RPMI7951 (cell line): ENCODE measurements around the gene PUS10. TPM values are rescaled to one million over a fixed set of nuclear protein-coding genes. Genes with fewer than 3 reads are reported as not detected.
"Not testable (repeated sequence)": the region's sequence is repeated elsewhere in the genome, so short reads cannot be mapped to it uniquely, and the experiment has no call there.

Source experiments
- DNase-seq: peaks from one replicate; pipeline ENCODE4 v3.0.0-alpha.2; 2012; ENCODE audit warnings: low read depth
- total RNA-seq: library from RNA; depleted of rRNA; stranded (reverse); fragments of >200 nt; shearing (Covaris generic); gene quantifications from 2 replicates; pipeline ENCODE4 v1.2.3, GENCODE V29; 2014

Gene PUS10
- total RNA-seq, 1 experiment from 2014 or later = 10.0 TPM

GRCh38 chr2:61013382-61013781 is 4.7 kb downstream of the PUS10 start:
- no peak for DNase-seq

GRCh38 chr2:61012303-61012702 is 5.8 kb downstream of the PUS10 start:
- peak; percentile 82 for DNase-seq

- peak; percentile 22 for DNase-seq
Observed at GRCh38 chr2:61011678-61012077, 6.4 kb downstream of the PUS10 start.

- DNase-seq = no peak
Observed at GRCh38 chr2:61009355-61009754, 8.7 kb downstream of the PUS10 start.

GRCh38 chr2:61006486-61007105 is 11.5 kb downstream of the PUS10 start:
- DNase-seq = no peak

GRCh38 chr2:61005736-61006135 is 12.3 kb downstream of the PUS10 start:
- no peak for DNase-seq

- peak; percentile 55 for DNase-seq
Observed at GRCh38 chr2:60998628-60999545, 19.2 kb downstream of the PUS10 start.

- DNase-seq = no peak
Observed at GRCh38 chr2:60994131-60994530, 23.9 kb downstream of the PUS10 start.

GRCh38 chr2:60992985-60993392 is 25.1 kb downstream of the PUS10 start:
- DNase-seq = no peak

- DNase-seq = no peak
Observed at GRCh38 chr2:60991644-60992043, 26.4 kb downstream of the PUS10 start.

- no peak for DNase-seq
Observed at GRCh38 chr2:60989259-60989658, 28.8 kb downstream of the PUS10 start.

- DNase-seq = not testable (repeated sequence)
Observed at GRCh38 chr2:60987656-60988055, 30.4 kb downstream of the PUS10 start.

- DNase-seq = no peak
Observed at GRCh38 chr2:60987041-60987440, 31.0 kb downstream of the PUS10 start.

- no peak for DNase-seq
Observed at GRCh38 chr2:60984720-60985119, 33.3 kb downstream of the PUS10 start.

GRCh38 chr2:60982066-60982465 is 36.0 kb downstream of the PUS10 start:
- not testable (repeated sequence) for DNase-seq

- DNase-seq = no peak
Observed at GRCh38 chr2:60980071-60980815, 37.8 kb downstream of the PUS10 start.

GRCh38 chr2:60979231-60979630 is 38.8 kb downstream of the PUS10 start:
- DNase-seq = no peak

- DNase-seq = no peak
Observed at GRCh38 chr2:60977562-60977895, 40.5 kb downstream of the PUS10 start.

- no peak for DNase-seq
Observed at GRCh38 chr2:60976875-60977561, 41.0 kb downstream of the PUS10 start.

- no peak for DNase-seq
Observed at GRCh38 chr2:60976256-60976850, 41.7 kb downstream of the PUS10 start.

- no peak for DNase-seq
Observed at GRCh38 chr2:60974652-60975051, 43.4 kb downstream of the PUS10 start.

GRCh38 chr2:60973705-60974104 is 44.4 kb downstream of the PUS10 start:
- no peak for DNase-seq
